ENCODE data around the gene CD69.
"Not testable (repeated sequence)": the region's sequence is repeated elsewhere in the genome, so short reads cannot be mapped to it uniquely, and the experiment has no call there.

CD69 gene

DNA sequence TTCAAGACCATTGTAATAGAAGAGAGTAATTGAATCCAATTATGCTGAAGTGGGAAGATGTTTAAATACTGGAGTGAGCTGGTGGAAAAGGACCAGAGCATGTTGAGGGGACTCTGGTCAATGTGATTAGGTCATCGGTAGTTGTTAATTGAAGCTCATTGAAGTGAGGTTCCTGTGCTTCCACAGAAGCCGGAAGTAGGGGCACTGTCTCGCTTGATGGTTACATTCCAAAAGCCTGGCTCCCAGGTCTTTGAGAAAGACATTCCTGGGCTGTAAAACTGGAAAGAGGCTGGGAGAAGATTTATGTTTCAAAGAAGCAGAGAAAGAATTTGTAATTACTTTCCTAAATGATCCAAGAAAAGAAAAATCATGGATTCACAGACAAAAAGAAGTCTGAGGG lies 15.5 kb downstream of the CD69 start:
- DNase-seq = no peak

DNA sequence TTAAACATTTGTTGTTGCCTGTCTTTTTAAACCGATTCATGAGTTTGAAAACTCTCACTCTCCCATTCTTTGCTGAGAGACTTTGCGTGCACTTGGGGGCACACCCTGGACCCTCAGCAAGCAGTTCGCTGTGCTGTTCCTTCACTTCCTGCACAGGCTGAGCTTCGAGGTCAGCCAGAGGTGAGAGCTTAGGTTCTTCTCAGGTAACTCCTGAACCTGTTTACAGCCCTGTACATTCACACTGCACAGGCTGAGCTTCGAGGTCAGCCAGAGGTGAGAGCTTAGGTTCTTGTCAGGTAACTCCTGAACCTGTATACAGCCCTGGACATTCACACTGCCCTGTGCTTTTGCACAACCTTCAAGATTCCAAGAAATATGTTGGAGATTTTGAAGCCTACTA lies 18.0 kb downstream of the CD69 start:
- DNase-seq = no peak

GRCh38 chr12:9741726-9742125 lies 19.0 kb downstream of the CD69 start:
- DNase-seq = no peak

DNA sequence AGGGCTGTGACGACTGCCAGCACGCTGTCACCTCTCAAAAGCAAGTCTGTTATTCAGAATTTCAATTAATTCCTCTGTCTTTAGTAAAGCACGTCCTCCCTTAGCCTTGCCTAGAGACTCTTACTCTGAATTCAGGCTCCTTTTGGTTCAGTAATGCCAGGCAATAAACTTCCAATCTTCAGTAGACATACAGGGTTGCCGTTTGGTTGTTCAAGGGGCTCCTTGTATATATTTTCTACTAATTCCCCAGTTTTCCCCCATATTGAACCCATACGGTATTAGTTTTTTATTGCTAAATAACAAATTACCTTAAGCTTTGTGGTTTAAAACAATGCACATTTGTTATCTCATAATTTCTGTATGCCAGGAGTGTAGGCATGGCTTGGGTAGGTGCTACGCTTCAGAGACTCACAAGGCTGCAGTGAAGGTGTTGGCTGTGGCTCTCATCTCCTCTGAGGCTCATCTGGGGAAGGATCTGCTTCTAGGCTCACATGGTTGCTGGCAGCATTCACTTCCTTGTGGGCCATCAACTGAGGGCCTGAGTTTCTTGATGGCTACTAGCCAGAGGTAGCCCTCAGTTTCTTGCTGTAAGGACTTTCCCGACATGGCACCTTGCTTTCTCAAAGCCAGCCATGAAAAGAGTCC lies 20.5 kb downstream of the CD69 start:
- DNase-seq = no peak

- DNase-seq = not testable (repeated sequence)
Observed at GRCh38 chr12:9739404-9740105, 21.1 kb downstream of the CD69 start.

DNA sequence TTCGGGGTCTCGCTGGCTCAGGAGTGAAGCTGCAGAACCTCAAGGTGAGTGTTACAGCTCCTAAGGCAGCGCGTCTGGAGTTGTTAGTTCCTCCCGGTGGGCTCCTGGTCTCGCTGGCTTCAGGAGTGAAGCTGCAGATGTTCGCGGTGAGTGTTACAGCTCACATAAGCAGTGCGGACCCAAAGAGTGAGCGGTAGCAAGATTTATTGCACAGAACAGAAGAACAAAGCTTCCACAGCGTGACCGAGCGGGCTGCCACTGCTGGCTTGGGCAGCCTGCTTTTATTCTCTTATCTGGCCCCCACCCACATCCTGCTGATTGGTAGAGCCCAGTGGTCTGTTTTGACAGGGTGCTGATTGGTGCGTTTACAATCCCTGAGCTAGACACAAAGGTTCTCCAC lies 21.8 kb downstream of the CD69 start:
- not testable (repeated sequence) for DNase-seq

- no peak for DNase-seq
Observed at GRCh38 chr12:9736936-9737705, 23.6 kb downstream of the CD69 start.

- DNase-seq = no peak
Observed at GRCh38 chr12:9735601-9736000, 25.1 kb downstream of the CD69 start.

DNA sequence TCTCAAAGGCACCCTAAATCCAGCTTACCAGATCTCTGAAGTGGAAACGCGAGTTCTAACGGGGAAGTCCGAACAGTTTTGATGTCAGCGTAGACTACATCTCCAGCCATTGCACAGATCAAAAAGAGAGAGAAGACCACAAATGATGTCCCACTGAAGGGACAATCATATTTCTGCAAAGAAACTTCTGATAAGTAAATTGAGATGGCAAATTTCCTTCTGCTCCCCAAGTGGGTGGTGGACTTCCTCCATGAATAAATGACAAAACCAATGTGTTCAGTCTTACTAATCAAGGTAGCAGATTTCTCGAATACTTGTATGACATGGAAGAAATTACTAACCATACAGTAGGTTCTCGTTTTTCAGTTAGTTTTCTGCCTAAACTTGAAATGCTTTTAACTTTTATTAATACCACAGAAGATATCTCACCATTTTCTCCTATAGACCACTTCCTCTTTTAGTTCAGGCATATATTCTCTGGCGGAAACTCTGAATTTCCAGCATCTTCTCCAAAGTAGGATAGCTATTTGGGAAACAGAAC lies 27.7 kb downstream of the CD69 start, which contains the start of gene CLECL1:
CLECL1 (minus strand) TSS at position 177 of the 541 bp plus-strand sequence.
- no peak for DNase-seq

- no peak for DNase-seq
Observed at GRCh38 chr12:9731797-9732196, 28.9 kb downstream of the CD69 start.

GRCh38 chr12:9731393-9731792 lies 29.3 kb downstream of the CD69 start:
- no peak for DNase-seq

DNA sequence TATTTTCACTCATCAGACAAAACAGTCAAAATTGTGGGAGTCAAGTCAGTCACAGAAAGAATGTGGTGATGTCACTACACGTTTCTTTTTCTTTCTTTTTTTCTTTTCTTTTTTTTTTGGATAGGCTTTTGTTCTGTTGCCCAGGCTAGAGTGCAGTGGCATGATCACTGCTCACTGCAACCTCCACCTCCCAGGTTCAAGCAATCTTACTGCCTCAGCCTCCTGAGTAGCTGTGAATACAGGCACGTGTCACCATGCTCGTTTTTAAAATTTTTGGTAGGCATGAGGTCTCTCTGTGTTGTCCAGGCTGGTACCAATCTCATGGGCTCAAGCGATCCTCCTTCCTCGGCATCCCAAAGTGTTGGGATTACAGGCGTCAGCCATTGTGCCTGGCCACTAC lies 30.1 kb downstream of the CD69 start:
- DNase-seq = no peak

DNA sequence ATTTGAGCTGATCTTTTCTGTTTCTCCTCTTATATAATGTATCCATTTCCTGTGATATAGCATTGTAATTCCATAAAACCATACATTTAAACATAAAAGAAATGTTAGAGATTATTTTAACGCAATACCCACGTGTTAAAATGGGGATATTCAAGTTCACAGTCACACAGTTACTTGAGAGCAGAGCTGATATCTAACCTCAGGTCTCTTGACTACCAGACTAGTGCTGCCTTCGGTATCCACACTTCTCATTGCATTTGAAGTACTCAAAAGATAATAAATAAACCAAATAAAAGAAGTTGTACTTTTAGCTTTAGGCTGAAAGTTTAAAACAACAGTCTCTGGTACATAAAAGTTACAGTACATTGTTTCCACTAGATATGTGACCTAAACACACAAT lies 30.7 kb downstream of the CD69 start:
- DNase-seq = no peak

- no peak for DNase-seq
Observed at GRCh38 chr12:9729082-9729481, 31.6 kb downstream of the CD69 start.

GRCh38 chr12:9727813-9728212 lies 32.9 kb downstream of the CD69 start:
- DNase-seq = no peak

DNA sequence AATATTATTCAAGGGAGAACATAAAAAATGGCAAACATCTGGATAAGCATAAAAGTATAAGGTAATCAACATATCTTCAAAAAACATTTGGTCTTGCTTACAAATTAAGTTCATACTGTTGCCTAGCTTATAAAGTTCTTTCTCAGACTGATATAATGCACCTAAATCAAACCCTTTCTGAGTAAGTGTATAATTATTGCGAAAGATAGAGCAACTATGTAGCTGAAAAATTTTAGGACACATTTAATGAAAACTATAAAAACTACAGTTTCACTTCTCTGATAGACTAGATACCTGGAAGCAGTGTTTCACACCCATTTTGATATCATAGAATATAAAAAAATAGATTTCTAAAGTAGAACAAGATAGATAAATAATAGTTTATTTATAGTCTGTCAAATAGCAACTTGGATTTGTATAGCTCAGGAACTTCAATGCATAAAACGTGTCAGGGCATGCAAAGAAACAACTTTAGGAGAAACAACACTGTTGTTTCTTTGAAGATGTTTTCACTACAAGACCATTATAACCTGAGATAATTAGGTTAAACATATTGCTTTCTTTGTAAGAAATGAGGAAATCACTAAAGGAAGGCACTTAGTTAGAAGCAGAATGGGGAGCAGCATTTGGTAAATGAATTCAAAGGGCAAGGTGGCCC lies 35.4 kb downstream of the CD69 start:
- DNase-seq = no peak

DNA sequence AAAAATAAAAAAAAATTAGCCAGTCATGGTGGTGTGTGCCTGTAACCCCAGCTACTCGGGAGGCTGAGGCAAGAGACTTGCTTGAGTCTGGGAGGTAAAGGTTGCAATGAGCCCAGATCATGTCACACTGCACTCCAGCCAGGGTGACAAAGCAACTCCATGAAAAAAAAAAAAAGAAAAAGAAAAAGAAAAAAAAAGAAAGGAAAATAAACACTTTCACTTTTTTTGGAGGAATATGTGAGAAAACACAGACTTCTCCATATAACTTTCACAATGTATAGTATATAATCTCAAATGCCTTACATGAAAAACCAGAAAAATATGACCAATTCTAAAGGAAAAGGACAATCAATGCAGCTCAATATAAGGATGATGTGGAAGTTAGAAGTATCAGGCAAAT lies 36.7 kb downstream of the CD69 start:
- DNase-seq = no peak

- no peak for DNase-seq
Observed at GRCh38 chr12:9721394-9722092, 39.2 kb downstream of the CD69 start.

DNA sequence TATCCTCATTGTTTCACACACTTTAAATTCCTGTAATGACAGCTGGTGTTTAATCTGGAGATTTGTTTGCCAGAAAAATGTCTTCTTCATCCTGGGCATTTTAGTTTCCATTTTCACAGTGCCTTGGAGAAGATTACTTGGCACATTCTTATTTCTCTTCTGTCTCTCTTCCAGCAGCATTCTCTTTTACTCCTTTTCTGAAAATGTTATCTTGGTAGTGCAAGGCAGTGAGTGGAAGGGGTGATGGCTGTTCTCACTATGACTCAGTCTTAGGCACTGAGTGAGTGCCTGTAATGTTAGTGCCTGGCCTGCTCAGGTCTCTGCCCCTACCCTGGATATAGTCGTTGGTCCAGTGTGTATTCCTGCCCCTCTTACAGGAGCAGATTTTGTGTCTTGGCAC lies 40.9 kb downstream of the CD69 start:
- no peak for DNase-seq

- no peak for DNase-seq
Observed at GRCh38 chr12:9718968-9719367, 41.7 kb downstream of the CD69 start.

- no peak for DNase-seq
Observed at GRCh38 chr12:9717070-9717925, 43.4 kb downstream of the CD69 start.
